GM12892 (cell line): Measurements from ENCODE around the gene CELA3A.
"Not testable (repeated sequence)": the region's sequence is repeated elsewhere in the genome, so short reads cannot be mapped to it uniquely, and the experiment has no call there.

Experiments
- POLR2A ChIP-seq: IDR thresholded peaks from 2 replicates; pipeline ENCODE4 v1.6.1; 2011; ENCODE audit warnings: low read depth, low read length, control low read depth
- POLR2AphosphoS5 ChIP-seq: IDR thresholded peaks from 2 replicates; pipeline ENCODE4 v1.6.1; 2011; ENCODE audit warnings: low read depth, low read length, control low read depth
- TAF1 ChIP-seq: IDR thresholded peaks from 2 replicates; pipeline ENCODE4 v1.6.1; 2011; ENCODE audit warnings: low read depth, mild to moderate bottlenecking, control low read depth, low read length, borderline replicate concordance

DNA sequence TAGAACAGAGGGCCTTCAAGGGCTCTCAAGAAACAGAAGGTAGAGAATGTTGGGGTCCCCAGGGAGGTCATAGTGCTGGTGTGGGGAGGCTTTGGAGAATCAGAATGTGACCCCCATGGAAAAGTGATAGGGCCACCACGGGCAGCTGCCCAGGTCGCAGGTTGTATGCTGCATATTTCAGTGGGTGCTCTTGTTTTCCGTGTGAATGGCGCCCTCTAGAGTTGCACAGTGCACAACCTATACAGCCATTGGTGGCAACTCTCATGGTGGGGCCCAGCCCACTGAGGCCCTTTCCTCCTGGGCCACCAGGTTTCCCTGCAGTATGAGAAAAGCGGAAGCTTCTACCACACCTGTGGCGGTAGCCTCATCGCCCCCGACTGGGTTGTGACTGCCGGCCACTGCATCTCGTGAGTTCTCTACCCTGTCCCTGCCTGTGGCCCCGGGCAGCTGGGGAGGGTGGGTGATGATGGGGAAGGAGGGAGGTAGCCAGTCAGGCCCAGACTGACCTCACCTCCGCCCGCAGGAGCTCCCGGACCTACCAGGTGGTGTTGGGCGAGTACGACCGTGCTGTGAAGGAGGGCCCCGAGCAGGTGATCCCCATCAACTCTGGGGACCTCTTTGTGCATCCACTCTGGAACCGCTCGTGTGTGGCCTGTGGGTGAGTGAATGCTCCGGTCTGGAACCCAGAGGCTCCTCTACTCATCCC is 20.8 kb upstream of the CELA3A start:
- TF ChIP-seq TAF1, POLR2A, POLR2AphosphoS5: not testable (repeated sequence)
